OCI-LY3 (cell line): ENCODE measurements around the gene SLC66A2.

Source experiments
- H2AFZ ChIP-seq: fragments of 200-600, 300-600 bp; shearing (Covaris generic); 2 replicates; pipeline ENCODE4 v1.6.0; 2014; ENCODE audit warnings: antibody characterized with exemption, low read depth, low read length
- H3K27ac ChIP-seq: fragments of 200-600, 300-600 bp; sonication (generic); 2 replicates; pipeline ENCODE4 v1.5.1; 2014; ENCODE audit warnings: mild to moderate bottlenecking, low read length, moderate library complexity, mixed read lengths
- H3K27me3 ChIP-seq: fragments of 200-600, 300-600 bp; sonication (generic); 2 replicates; pipeline ENCODE4 v1.6.1; 2014; ENCODE audit warnings: low read depth, low read length, mixed read lengths
- H3K36me3 ChIP-seq: fragments of 200-600, 300-600 bp; sonication (generic); replicated peaks from 2 replicates; pipeline ENCODE3; 2014; ENCODE audit warnings: low read depth, low read length, mixed read lengths
- H3K4me1 ChIP-seq: fragments of 300-600, 200-600 bp; sonication (generic); 2 replicates; pipeline ENCODE4 v1.6.1; 2014; ENCODE audit warnings: low read length, mixed read lengths
- H3K4me2 ChIP-seq: fragments of 200-600, 300-600 bp; sonication (generic); 2 replicates; pipeline ENCODE4 v1.6.1; 2014; ENCODE audit warnings: low read length, mixed read lengths
- H3K4me3 ChIP-seq: fragments of 300-600, 200-600 bp; sonication (generic); 2 replicates; pipeline ENCODE4 v1.5.1; 2014; ENCODE audit warnings: antibody characterized with exemption, mild to moderate bottlenecking, low read length, moderate library complexity
- H3K79me2 ChIP-seq: fragments of 300-600, 200-600 bp; shearing (Covaris generic); 2 replicates; pipeline ENCODE4 v1.6.1; 2014; ENCODE audit warnings: mild to moderate bottlenecking, low read length, mixed read lengths
- H3K9ac ChIP-seq: fragments of 300-600, 200-600 bp; shearing (Covaris generic); 2 replicates; pipeline ENCODE4 v1.6.0; 2014; ENCODE audit warnings: mild to moderate bottlenecking, low read length, moderate library complexity
- H3K9me3 ChIP-seq: fragments of 200-600, 300-600 bp; shearing (Covaris generic); 2 replicates; pipeline ENCODE4 v1.6.1; 2014; ENCODE audit warnings: low read length, mixed read lengths; ENCODE audit not compliant: insufficient read depth
- H4K20me1 ChIP-seq: fragments of 200-600, 300-600 bp; sonication (generic); 2 replicates; pipeline ENCODE4 v1.6.1; 2016; ENCODE audit warnings: low read length, mixed read lengths; ENCODE audit not compliant: insufficient read depth
- EZH2phosphoT487 ChIP-seq: fragments of 200-600 bp; shearing (Covaris generic); IDR thresholded peaks from 2 replicates; pipeline ENCODE4 v1.6.1; 2018; ENCODE audit warnings: antibody characterized with exemption, mixed run types, low read depth
- TF ChIP-seq, protein P1 (sequence below): fragments of 200-600, 300-600 bp; sonication (generic); IDR thresholded peaks from 2 replicates; pipeline ENCODE4 v1.5.1; 2014; ENCODE audit warnings: antibody characterized with exemption, low read length, low read depth

Gene SLC66A2

DNA sequence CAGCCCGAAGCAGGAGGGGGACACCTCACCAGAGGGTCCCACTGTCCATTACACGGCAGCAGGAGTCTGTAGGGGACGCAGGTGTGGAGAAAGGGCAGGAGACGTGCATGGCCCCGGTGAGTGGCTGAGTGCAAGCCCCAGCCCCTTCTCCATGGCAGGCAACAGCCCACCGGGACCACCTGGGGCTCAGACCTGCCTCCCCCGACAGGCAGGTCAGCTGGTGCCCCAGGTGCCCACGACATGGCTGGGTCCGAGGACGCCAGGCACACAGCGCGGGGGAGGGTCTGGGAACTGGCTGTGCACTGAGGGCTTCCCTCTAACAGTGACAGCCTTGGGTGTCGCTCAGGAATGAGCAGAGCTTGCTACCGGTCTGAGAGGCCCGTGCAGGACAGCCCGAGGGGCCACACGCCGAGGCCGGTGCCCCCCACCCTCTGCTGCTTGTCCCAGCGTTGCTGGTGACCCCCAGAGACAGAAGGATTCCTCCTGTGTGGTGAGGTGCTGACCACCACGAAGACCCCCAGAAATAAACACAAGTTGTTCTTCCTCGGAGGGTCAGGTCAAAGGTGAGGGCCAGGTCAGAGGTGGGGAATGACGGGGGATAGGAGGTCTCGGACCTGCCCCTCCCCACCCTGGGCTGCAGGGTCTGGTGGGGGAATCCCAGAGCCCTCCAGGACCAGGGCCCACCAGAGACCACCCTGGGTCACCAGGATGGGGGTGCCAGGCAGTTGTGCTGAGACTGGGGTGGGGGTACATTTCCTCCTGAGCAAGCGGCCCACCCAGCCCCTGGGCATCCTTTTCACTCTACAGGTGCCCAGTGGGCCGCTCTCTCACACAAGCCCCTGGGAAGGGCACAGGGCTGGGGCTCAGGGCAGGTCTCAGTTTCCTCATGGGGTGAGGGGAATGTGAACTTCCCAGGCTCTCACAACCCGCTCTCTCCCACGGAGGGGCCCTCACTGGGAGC, 50.6 kb downstream of the SLC66A2 start:
- Histone ChIP-seq H3K9ac (no peak overlapping the region), H3K4me3 (no peak overlapping the region), H4K20me1 (no peaks in the 10 kb centered on the region), H3K27me3 (no peaks in the 10 kb centered on the region), H3K36me3 (peaks cover 82% of the 10 kb centered on the region), H3K79me2 (no peaks in the 10 kb centered on the region), H3K4me1 (no peaks in the 10 kb centered on the region), H3K4me2 (no peak overlapping the region), H2AFZ (no peak overlapping the region), H3K9me3 (peaks cover 43% of the 10 kb centered on the region), H3K27ac (no peak overlapping the region)
- TF ChIP-seq EZH2phosphoT487: no peak
- TF ChIP-seq, protein P1, sequence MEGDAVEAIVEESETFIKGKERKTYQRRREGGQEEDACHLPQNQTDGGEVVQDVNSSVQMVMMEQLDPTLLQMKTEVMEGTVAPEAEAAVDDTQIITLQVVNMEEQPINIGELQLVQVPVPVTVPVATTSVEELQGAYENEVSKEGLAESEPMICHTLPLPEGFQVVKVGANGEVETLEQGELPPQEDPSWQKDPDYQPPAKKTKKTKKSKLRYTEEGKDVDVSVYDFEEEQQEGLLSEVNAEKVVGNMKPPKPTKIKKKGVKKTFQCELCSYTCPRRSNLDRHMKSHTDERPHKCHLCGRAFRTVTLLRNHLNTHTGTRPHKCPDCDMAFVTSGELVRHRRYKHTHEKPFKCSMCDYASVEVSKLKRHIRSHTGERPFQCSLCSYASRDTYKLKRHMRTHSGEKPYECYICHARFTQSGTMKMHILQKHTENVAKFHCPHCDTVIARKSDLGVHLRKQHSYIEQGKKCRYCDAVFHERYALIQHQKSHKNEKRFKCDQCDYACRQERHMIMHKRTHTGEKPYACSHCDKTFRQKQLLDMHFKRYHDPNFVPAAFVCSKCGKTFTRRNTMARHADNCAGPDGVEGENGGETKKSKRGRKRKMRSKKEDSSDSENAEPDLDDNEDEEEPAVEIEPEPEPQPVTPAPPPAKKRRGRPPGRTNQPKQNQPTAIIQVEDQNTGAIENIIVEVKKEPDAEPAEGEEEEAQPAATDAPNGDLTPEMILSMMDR: no peak

DNA sequence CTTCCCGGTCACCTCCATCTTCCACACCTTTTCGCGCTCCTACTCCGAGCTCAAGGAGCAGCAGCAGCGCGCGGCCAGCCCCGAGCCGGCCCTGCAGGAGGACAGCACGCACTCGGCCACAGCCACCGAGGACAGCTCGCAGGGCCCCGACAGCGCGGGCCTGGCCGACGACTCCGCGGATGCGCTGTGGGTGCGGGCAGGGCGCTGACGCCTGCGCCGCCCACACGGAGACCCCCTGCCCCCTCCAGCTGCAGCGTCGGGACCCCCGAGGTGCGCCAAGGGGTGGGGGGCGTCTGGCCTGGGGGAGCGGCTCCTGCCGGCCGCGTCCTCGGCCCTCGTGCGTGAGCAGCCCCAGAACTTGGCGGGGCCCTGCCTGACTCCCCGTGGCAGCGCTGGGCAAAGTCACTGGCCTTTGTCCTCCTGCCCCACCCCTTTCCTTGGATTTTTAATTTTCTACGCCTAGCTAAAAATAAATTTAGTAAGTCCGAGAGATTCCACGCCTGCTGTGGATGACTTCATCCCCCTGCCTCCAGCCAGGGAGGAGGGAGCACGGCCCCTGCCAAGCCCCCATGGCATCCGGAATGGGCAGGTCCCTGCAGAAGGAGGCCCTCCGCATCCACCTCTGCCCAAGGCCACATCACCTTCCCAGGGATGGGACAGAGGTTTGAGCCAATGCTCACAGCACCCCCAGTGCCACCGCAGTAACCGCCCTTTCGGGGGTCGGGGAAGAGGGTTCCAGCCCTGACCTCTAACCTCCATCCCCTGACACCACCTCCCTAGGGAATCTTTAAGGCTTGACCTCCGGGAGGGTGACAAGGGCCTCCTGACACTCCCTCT, 51.6 kb downstream of the SLC66A2 start:
- Histone ChIP-seq H3K9me3 (peaks cover 52% of the 10 kb centered on the region), H3K36me3 (peaks cover 74% of the 10 kb centered on the region)

DNA sequence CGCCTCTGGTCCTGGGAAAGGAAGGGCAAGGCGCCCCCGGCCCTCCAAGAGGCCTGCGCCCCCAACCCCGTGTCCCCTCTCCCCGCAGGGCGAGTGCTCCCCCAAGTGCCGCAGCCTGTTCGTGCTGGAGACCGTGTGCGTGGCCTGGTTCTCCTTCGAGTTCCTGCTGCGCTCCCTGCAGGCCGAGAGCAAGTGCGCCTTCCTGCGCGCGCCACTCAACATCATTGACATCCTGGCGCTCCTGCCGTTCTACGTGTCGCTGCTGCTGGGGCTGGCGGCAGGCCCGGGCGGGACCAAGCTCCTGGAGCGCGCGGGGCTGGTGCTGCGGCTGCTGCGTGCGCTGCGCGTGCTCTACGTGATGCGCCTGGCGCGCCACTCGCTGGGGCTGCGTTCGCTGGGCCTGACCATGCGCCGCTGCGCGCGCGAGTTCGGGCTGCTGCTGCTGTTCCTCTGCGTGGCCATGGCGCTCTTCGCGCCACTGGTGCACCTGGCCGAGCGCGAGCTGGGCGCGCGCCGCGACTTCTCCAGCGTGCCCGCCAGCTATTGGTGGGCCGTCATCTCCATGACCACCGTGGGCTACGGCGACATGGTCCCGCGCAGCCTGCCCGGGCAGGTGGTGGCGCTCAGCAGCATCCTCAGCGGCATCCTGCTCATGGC, 52.4 kb downstream of the SLC66A2 start:
- TF ChIP-seq EZH2phosphoT487: no peak
- TF ChIP-seq, protein P1: no peak
- H3K9ac ChIP-seq: no peak overlapping the region
- peaks cover 67% of the 10 kb centered on the region for H3K36me3 ChIP-seq
- H2AFZ ChIP-seq: no peak overlapping the region
- H3K4me3 ChIP-seq: no peak overlapping the region
- no peak overlapping the region for H3K4me2 ChIP-seq
- H3K79me2 ChIP-seq: no peaks in the 10 kb centered on the region
- peaks cover 56% of the 10 kb centered on the region for H3K9me3 ChIP-seq
- no peaks in the 10 kb centered on the region for H3K4me1 ChIP-seq
- no peaks in the 10 kb centered on the region for H3K27me3 ChIP-seq
- H3K27ac ChIP-seq: no peak overlapping the region
- no peaks in the 10 kb centered on the region for H4K20me1 ChIP-seq

More for the DNA sequence above, 51.6 kb downstream of the SLC66A2 start:
- TF ChIP-seq, protein P1: no peak
- no peak for TF ChIP-seq EZH2phosphoT487
- no peak overlapping the region for H3K4me2 ChIP-seq
- H3K27me3 ChIP-seq: no peaks in the 10 kb centered on the region
- no peaks in the 10 kb centered on the region for H3K79me2 ChIP-seq
- no peak overlapping the region for H3K4me3 ChIP-seq
- no peak overlapping the region for H3K9ac ChIP-seq
- H3K4me1 ChIP-seq: no peaks in the 10 kb centered on the region
- no peak overlapping the region for H3K27ac ChIP-seq
- H2AFZ ChIP-seq: no peak overlapping the region
- no peaks in the 10 kb centered on the region for H4K20me1 ChIP-seq
